ENCODE measurements around the gene ARHGAP12.

DNA sequence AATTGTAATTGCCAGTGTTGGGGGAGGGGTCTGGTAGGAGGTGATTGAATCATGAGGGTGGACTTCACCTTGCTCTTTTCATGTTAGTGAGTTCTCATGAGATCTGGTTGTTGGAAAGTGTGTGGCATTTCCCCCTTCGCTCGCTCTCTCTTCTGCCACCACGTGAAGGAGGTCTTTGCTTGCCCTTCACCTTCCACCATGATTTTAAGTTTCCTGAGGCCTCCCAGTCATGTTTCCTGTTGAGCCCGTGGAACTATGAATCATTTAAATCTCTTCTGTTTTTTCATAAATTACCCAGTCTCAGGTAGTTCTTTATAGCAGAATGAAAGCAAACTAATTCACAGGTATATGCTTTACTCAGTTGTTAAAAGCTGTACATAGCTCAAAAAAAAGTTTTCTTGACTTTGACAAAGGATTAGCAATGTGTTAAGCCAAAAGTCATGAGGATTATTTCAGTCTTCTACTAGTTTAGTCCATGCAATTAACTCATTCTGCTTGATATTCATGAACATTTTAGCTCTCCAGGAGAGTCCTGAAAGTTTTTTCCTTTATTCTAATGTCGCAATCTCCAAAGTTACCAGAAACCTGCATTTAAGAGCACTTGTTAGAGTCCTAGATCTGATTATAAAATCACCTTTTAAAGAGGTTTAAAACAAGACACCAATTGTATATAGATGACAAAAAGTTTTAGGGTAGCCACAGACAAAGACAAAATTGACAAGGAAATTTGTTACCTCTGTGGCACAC is 27.7 kb upstream of the ARHGAP12 start:
- TF ChIP-seq, protein P1, sequence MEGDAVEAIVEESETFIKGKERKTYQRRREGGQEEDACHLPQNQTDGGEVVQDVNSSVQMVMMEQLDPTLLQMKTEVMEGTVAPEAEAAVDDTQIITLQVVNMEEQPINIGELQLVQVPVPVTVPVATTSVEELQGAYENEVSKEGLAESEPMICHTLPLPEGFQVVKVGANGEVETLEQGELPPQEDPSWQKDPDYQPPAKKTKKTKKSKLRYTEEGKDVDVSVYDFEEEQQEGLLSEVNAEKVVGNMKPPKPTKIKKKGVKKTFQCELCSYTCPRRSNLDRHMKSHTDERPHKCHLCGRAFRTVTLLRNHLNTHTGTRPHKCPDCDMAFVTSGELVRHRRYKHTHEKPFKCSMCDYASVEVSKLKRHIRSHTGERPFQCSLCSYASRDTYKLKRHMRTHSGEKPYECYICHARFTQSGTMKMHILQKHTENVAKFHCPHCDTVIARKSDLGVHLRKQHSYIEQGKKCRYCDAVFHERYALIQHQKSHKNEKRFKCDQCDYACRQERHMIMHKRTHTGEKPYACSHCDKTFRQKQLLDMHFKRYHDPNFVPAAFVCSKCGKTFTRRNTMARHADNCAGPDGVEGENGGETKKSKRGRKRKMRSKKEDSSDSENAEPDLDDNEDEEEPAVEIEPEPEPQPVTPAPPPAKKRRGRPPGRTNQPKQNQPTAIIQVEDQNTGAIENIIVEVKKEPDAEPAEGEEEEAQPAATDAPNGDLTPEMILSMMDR (IDR thresholded peaks at IDR 0.05): no peak
- TF ChIP-seq ZFX (IDR thresholded peaks at IDR 0.05; ENCODE audit: borderline replicate concordance): no peak
